ENCODE measurements around the gene SLC25A21.

- TF ChIP-seq CTCF (IDR thresholded peaks at IDR 0.05) (no peak), POLR2A (IDR thresholded peaks at IDR 0.05) (no peak)
These were observed 481.9 kb downstream of the SLC25A21 start for GRCh38 chr14:36690311-36691040.
